Stimulated activated CD8-positive, alpha-beta memory T cell treated with anti-CD3 and anti-CD28 coated beads, Interleukin-15, amount 100 ng/mL, for 24 hours (primary cell): ENCODE data around the gene RPL35A.
"Not testable (repeated sequence)": the region's sequence is repeated elsewhere in the genome, so short reads cannot be mapped to it uniquely, and the experiment has no call there.

Source experiments
- DNase-seq: peaks from one replicate; pipeline ENCODE4 v3.0.0-alpha.2; 2020; ENCODE audit warnings: low read depth

Gene RPL35A

GRCh38 chr3:197952440-197952839, 2.5 kb downstream of the RPL35A start:
- no peak for DNase-seq

- no peak for DNase-seq
Observed at GRCh38 chr3:197953325-197953724, 3.3 kb downstream of the RPL35A start.

DNA sequence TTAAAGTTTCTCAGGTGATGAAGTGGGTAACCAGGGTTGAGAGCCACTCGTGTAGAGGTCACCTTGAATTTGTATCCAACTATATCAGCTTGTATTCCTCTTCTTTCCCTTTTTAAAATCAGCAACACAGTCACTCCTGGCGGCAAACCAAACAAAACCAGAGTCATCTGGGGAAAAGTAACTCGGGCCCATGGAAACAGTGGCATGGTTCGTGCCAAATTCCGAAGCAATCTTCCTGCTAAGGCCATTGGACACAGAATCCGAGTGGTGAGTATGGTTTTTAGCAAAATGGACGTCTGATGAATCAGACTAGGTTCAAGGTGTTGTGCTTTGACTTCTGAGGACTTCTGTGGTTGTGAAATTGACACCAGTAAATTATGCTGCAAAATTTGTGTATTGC, 3.9 kb downstream of the RPL35A start:
- no peak for DNase-seq

GRCh38 chr3:197955892-197956477, 6.0 kb downstream of the RPL35A start:
- no peak for DNase-seq

DNA sequence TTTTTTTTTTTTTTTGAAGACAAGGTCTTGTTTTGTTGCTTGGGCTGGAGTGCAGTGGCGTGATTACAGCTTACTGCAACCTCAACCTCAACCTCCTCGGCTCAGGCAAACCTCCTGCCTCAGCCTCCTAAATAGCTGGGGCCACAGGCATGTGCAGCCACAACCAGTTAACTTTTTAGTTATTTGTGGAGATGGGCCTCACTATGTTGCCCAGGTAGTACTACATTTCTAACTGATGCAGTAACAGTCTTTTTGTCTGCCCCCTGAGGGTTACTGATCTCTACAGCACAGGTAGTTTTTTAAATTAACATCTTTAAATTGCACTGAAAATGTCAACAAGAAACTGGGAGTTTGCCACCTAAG, 6.6 kb downstream of the RPL35A start:
- no peak for DNase-seq

DNA sequence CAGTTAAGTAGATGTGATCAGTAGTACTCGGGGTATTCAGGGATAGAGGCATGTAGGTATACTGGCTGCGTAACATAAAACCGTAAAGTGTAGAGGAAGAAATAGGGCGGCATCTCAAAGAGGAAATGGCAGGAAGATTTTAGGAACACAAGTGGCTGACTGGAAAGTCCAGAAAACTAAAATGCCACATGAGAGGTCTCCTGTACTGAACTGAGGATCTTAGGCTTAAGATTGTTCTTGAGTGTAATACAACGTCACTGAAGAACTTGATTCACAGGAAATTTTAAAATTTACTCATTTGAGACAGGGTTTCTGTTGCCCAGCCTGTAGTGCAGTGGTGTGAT, 7.8 kb downstream of the RPL35A start:
- DNase-seq, result no peak

GRCh38 chr3:197958346-197958745, 8.4 kb downstream of the RPL35A start:
- DNase-seq, result no peak

GRCh38 chr3:197958848-197959247, 8.9 kb downstream of the RPL35A start:
- DNase-seq, result not testable (repeated sequence)

- DNase-seq, result no peak
Observed at GRCh38 chr3:197959500-197959890, 9.5 kb downstream of the RPL35A start.

DNA sequence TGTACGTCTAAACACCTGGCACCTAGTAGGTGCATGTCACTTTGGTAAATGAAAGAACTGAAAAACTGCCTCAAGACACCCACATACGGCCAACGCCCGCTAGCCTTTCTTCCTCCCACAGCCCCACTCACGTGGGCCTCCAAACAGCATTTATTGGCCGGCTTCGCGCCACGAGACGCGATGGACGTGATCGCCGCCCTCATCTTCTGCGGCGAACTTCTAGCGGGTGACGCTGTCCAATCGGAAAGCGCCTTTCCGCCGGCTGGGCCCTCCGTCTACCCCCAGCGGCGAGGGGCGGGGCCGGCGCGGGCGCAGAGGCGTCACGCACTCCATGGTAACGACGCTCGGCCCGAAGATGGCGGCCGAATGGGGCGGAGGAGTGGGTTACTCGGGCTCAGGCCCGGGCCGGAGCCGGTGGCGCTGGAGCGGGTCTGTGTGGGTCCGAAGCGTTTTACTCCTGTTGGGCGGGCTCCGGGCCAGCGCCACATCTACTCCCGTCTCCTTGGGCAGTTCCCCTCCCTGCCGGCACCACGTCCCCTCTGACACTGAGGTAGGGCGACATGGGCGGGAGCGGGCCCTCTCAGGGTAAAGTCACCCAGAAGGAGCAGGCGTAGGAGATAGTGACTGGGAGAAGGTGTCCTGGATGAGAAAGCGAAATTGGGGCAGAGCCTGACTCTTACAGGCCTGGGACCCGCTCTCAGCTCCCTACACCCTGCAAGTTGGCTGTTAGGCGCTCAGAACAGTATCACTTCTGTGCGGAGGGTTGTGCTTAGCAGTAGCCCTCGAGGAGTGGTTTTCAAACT, 10.1 kb downstream of the RPL35A start, which contains the start of gene LMLN:
LMLN (plus strand) TSS at position 327 of the 803 bp plus-strand sequence; CDS start at position 356, 29 bp downstream.
- DNase-seq, result peak; percentile 89

- DNase-seq, result no peak
Observed at GRCh38 chr3:197960694-197961581, 10.9 kb downstream of the RPL35A start.

- DNase-seq, result no peak
Observed at GRCh38 chr3:197961582-197961945, 11.6 kb downstream of the RPL35A start.

DNA sequence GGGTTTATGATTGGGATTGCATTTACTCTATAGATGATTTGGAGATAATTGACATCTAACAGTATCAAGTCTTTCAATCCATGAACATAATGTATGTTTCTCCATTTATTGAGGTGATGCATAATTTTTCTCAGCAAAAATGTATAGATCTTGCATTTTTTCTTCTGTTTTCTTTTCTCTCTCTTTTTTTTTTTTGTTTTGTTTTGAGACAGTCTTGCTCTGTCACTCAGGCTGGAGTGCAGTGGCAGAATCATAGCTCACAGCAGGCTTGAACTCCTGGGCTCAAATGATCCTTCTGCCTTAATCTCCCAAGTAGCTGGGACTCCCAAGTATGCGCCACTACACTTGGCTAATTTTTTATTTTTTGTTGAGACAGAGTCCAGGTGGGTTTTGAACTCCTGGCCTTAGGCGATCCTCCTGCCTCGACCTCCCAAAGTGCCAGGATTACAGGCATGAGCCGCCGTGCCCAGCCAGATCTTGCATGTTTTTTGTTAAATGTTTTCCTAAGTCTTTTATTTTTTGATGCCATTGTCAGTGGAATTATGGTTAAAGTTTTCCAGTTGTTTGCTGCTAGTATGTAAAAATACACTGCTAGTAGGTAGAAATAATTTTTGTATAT, 13.1 kb downstream of the RPL35A start:
- no peak for DNase-seq

DNA sequence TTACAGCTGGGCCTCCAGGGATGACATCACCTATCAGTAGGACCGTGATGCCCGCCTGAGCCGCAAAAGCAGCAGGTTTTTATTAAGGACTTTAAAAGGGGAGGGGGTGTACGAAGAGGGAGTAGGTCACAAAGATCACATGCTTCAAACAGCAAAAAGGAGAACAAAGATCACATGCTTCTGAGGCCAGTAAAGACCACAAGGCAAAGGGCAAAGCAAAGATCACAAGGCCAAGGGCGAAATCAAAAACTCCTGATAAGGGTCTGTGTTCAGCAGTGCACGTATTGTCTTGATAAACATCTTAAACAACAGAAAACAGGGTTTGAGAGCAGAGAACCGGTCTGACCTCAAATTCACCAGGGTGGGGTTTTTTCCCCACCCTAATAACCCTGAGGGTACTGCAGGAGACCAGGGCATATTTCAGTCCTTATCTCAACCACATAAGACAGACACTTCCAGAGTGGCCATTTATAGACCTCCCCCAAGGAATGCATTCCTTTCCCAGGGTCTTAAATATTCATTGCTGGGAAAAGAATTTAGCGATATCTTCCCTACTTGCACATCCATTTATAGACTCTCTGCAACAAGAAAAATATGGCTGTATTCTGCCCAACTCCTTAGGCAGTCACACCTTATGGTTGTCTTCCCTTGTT, 17.5 kb downstream of the RPL35A start:
- not testable (repeated sequence) for DNase-seq

- no peak for DNase-seq
Observed at GRCh38 chr3:197970588-197970987, 20.6 kb downstream of the RPL35A start.

DNA sequence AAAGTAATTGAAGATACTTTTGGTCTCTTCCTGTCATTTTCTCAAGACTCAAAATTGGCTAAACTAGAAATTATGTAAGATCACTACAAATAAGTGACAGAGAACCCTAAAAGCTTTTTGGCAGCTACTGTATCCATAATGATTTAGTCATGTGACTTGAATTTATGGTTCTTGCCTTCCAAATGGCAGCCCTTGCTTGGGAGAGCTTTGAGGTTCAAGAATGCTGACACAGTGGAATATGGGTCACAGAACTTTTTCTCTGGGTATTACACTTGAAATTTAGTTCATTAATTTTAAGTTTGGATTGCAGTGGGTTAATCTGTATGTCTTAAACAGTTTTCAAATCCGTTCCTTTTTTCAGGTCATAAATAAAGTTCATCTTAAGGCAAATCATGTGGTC, 24.0 kb downstream of the RPL35A start:
- no peak for DNase-seq

DNA sequence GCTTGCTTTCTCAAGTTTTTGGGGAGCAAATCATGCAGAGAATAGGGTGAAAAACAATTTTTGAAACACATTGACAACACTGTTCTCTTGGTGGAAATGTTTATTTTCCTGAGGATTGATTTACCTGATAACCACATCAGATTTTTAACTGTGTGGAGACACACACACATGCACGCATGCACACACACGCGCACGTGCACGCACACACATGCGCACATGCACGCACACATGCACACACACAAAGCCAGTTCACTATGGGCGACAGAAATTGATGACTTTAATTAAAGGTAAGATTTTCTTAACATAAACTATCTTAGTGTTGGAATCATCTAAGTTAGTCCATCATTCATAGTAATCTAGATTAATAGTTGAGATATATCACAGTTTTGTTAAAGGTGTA, 25.3 kb downstream of the RPL35A start:
- no peak for DNase-seq

DNA sequence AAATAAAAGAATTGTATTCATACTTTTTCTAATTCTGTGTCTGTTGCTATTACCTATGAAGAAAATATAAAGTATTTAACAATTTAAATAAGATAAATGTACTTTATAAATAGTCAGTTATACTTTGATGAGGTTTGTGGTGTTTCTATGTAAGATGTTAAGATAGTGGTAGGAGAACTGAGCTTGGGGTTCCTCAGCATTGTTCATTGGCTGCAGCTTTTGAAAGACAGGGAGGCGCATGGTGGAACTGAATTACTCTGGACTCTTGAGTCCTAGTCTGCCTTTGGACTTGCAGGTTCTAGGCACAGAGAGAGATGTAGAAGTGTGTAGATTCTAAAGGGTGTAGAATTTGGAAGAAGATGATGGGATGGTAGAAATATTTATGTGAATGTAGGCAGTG, 33.1 kb downstream of the RPL35A start:
- DNase-seq, result no peak

- no peak for DNase-seq
Observed at GRCh38 chr3:197989651-197990050, 39.7 kb downstream of the RPL35A start.

- no peak for DNase-seq
Observed at GRCh38 chr3:197994736-197995135, 44.7 kb downstream of the RPL35A start.

DNA sequence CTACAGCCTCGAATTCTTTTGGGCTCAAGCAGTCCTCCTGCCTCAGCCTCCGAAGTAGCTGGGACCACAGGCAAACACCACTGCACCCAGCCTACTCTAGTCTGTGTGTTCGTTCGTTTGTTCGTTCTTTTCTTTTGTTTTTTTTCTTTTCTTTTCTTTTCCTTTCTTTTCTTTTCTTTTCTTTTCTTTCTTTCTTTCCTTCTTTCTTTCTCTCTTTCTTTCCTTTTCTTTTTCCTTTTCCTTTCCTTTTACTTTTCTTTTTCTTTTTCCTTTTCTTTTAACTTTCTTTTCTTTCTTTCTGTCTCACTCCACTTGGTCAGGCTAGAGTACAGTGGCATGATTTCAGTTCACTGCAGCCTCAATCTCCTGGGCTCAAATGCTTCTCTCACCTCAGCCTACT, 46.9 kb downstream of the RPL35A start:
- no peak for DNase-seq

GRCh38 chr3:197997936-197998335, 47.9 kb downstream of the RPL35A start:
- DNase-seq, result no peak
